A673 (cell line): Measurements from ENCODE around the gene SERPINB7.

Experiments
- CTCF ChIP-seq: fragments of 300-800, 200-600 bp; sonication (generic); conservative IDR thresholded peaks from 2 replicates; pipeline ENCODE4 v1.5.1; 2017; ENCODE audit warnings: low read depth, mild to moderate bottlenecking, antibody characterized with exemption, low read length, moderate library complexity, mixed read lengths
- EZH2 ChIP-seq: fragments of 200-600 bp; sonication (generic); IDR thresholded peaks from 2 replicates; pipeline ENCODE4 v1.6.1; 2017; ENCODE audit warnings: borderline replicate concordance, low read depth, mild to moderate bottlenecking, mixed read lengths, antibody characterized with exemption, low read length; ENCODE audit not compliant: poor library complexity, severe bottlenecking

GRCh38 chr18:63834471-63835113, 59.4 kb downstream of the SERPINB7 start:
- TF ChIP-seq CTCF (no peak), EZH2 (no peak)
